Muscle layer of colon (tissue), 2 donors: ENCODE results near the gene BPIFB4.

ENCODE experiments used
- H3K27ac ChIP-seq: one replicate; pipeline ENCODE4 v1.7.0; 2013; ENCODE audit warnings: low read depth, mild to moderate bottlenecking, low read length, moderate library complexity
- H3K27me3 ChIP-seq, 2 donors: one replicate each; pipeline ENCODE4 v1.7.0; 2013; ENCODE audit warnings: low read length in 2 of 2, mild to moderate bottlenecking in 2 of 2; ENCODE audit not compliant: insufficient read depth in 2 of 2, control insufficient read depth in 1 of 2
- H3K36me3 ChIP-seq: one replicate; pipeline ENCODE4 v1.7.0; 2013; ENCODE audit warnings: mild to moderate bottlenecking, low read length; ENCODE audit not compliant: insufficient read depth
- H3K4me1 ChIP-seq: one replicate; pipeline ENCODE4 v1.7.0; 2013; ENCODE audit warnings: mild to moderate bottlenecking, low read length; ENCODE audit not compliant: insufficient read depth
- H3K4me3 ChIP-seq, 2 donors: one replicate each; pipeline ENCODE4 v1.7.0; 2013; ENCODE audit warnings: low read length in 2 of 2, low read depth in 1 of 2, mild to moderate bottlenecking in 1 of 2, moderate library complexity in 1 of 2
- H3K9ac ChIP-seq: one replicate; pipeline ENCODE4 v1.7.0; 2013; ENCODE audit warnings: low read length
- H3K9me3 ChIP-seq: one replicate; pipeline ENCODE4 v1.7.0; 2013; ENCODE audit warnings: mild to moderate bottlenecking, low read length
- donor health status: abdominal sarcoma.
- donor health status: Adenocarcinoma of cecum.

The BPIFB4 gene

GRCh38 chr20:33079259-33079658 lies at the start of gene BPIFB4:
Gene BPIFB4 (plus strand): TSS chr20:33079643. CDS start chr20:33081527, 1,884 bp downstream.
- Histone ChIP-seq H3K27ac (no peak within 1 kb of the TSS), H3K4me1 (no peaks in the 10 kb centered on the region), H3K9me3 (no peaks in the 10 kb centered on the region), H3K36me3 (no peaks in the 10 kb centered on the region), H3K4me3 (no peak within 1 kb of the TSS), H3K9ac (no peak within 1 kb of the TSS), H3K27me3 (no peaks in the 10 kb centered on the region)

- no peaks in the 10 kb centered on the region for H3K36me3 ChIP-seq
- no peak overlapping the region for H3K27ac ChIP-seq
- no peaks in the 10 kb centered on the region for H3K9me3 ChIP-seq
- no peak overlapping the region for H3K9ac ChIP-seq
- H3K27me3 ChIP-seq: peaks cover 0 to 3% of the 10 kb centered on the region in 2 donors
- no peaks in the 10 kb centered on the region for H3K4me1 ChIP-seq
- no peak overlapping the region for H3K4me3 ChIP-seq
Observed at GRCh38 chr20:33030076-33030475, 49.4 kb upstream of the BPIFB4 start.

- Histone ChIP-seq H3K36me3 (no peaks in the 10 kb centered on the region), H3K27me3 (peaks cover 0 to 3% of the 10 kb centered on the region in 2 donors), H3K4me1 (no peaks in the 10 kb centered on the region), H3K27ac (no peak overlapping the region), H3K9me3 (no peaks in the 10 kb centered on the region), H3K4me3 (no peak overlapping the region), H3K9ac (no peak overlapping the region)
Observed at GRCh38 chr20:33030569-33030968, 48.9 kb upstream of the BPIFB4 start.

- H3K9ac ChIP-seq: no peak within 1 kb of the TSS
Observed at GRCh38 chr20:33031531-33031930, 47.9 kb upstream of the BPIFB4 start, which contains the start of gene BPIFB6. Gene BPIFB6 (plus strand): TSS chr20:33031648. CDS start chr20:33031648, 0 bp downstream.

GRCh38 chr20:33032555-33032954 lies 46.9 kb upstream of the BPIFB4 start:
- no peaks in the 10 kb centered on the region for H3K36me3 ChIP-seq
- H3K27ac ChIP-seq: no peak overlapping the region
- no peaks in the 10 kb centered on the region for H3K4me1 ChIP-seq
- H3K27me3 ChIP-seq: peaks cover 0 to 3% of the 10 kb centered on the region in 2 donors
- no peaks in the 10 kb centered on the region for H3K9me3 ChIP-seq
- no peak overlapping the region for H3K4me3 ChIP-seq
- H3K9ac ChIP-seq: no peak overlapping the region

More at GRCh38 chr20:33031531-33031930, 47.9 kb upstream of the BPIFB4 start, which contains the start of gene BPIFB6:
- Histone ChIP-seq H3K27ac (no peak within 1 kb of the TSS), H3K4me1 (no peaks in the 10 kb centered on the region), H3K27me3 (peaks cover 0 to 3% of the 10 kb centered on the region in 2 donors), H3K4me3 (no peak within 1 kb of the TSS), H3K36me3 (no peaks in the 10 kb centered on the region), H3K9me3 (no peaks in the 10 kb centered on the region)

- no peaks in the 10 kb centered on the region for H3K4me1 ChIP-seq
- no peaks in the 10 kb centered on the region for H3K36me3 ChIP-seq
- H3K9ac ChIP-seq: no peak overlapping the region
- H3K27me3 ChIP-seq: no peaks in the 10 kb centered on the region
- H3K4me3 ChIP-seq: no peak overlapping the region
- no peaks in the 10 kb centered on the region for H3K9me3 ChIP-seq
- H3K27ac ChIP-seq: no peak overlapping the region
Observed at GRCh38 chr20:33033381-33033780, 46.1 kb upstream of the BPIFB4 start.

GRCh38 chr20:33034115-33034514 lies 45.3 kb upstream of the BPIFB4 start:
- no peaks in the 10 kb centered on the region for H3K36me3 ChIP-seq
- H3K27ac ChIP-seq: no peak overlapping the region
- no peak overlapping the region for H3K4me3 ChIP-seq
- H3K27me3 ChIP-seq: no peaks in the 10 kb centered on the region
- no peaks in the 10 kb centered on the region for H3K9me3 ChIP-seq
- H3K4me1 ChIP-seq: no peaks in the 10 kb centered on the region
- H3K9ac ChIP-seq: no peak overlapping the region

GRCh38 chr20:33034901-33035492 lies 44.4 kb upstream of the BPIFB4 start:
- H3K36me3 ChIP-seq: no peaks in the 10 kb centered on the region
- H3K27me3 ChIP-seq: no peaks in the 10 kb centered on the region
- no peak overlapping the region for H3K9ac ChIP-seq
- H3K9me3 ChIP-seq: no peaks in the 10 kb centered on the region
- no peaks in the 10 kb centered on the region for H3K4me1 ChIP-seq
- no peak overlapping the region for H3K27ac ChIP-seq
- H3K4me3 ChIP-seq: no peak overlapping the region

- Histone ChIP-seq H3K27me3 (no peaks in the 10 kb centered on the region), H3K36me3 (no peaks in the 10 kb centered on the region), H3K4me3 (no peak overlapping the region)
Observed at GRCh38 chr20:33037456-33037855, 42.0 kb upstream of the BPIFB4 start.

GRCh38 chr20:33038243-33038642 lies 41.2 kb upstream of the BPIFB4 start:
- Histone ChIP-seq H3K36me3 (no peaks in the 10 kb centered on the region), H3K9ac (no peak overlapping the region), H3K4me3 (no peak overlapping the region), H3K27me3 (no peaks in the 10 kb centered on the region), H3K4me1 (no peaks in the 10 kb centered on the region), H3K9me3 (no peaks in the 10 kb centered on the region), H3K27ac (no peak overlapping the region)

More at GRCh38 chr20:33037456-33037855, 42.0 kb upstream of the BPIFB4 start:
- Histone ChIP-seq H3K4me1 (no peaks in the 10 kb centered on the region), H3K27ac (no peak overlapping the region), H3K9ac (no peak overlapping the region), H3K9me3 (no peaks in the 10 kb centered on the region)

GRCh38 chr20:33042430-33042829 lies 37.0 kb upstream of the BPIFB4 start:
- Histone ChIP-seq H3K9me3 (no peaks in the 10 kb centered on the region), H3K27ac (no peak overlapping the region), H3K9ac (no peak overlapping the region), H3K27me3 (no peaks in the 10 kb centered on the region), H3K4me1 (no peaks in the 10 kb centered on the region), H3K36me3 (no peaks in the 10 kb centered on the region), H3K4me3 (no peak overlapping the region)
